LNCaP clone FGC (cell line): ENCODE measurements around the gene STARD13.
A peak's percentile ranks its signal among the peaks of the same experiment; 100 is the strongest.

Experiments
- DNase-seq: peaks from one replicate; pipeline ENCODE4 v3.0.0-alpha.2; 2011; ENCODE audit warnings: low read depth
- H3K4me3 ChIP-seq: 2 replicates; pipeline ENCODE4 v1.5.1; 2011; ENCODE audit warnings: mild to moderate bottlenecking, low read depth, low read length, control low read depth
- CTCF ChIP-seq: IDR thresholded peaks from 2 replicates; pipeline ENCODE4 v1.5.1; 2012; ENCODE audit warnings: mild to moderate bottlenecking; ENCODE audit not compliant: control insufficient read depth, insufficient read depth; ENCODE audit errors: extremely low read depth

STARD13 gene

GRCh38 chr13:33318037-33318436 is 32.5 kb upstream of the STARD13 start:
- DNase-seq, result no peak
- H3K4me3 ChIP-seq, result no peak overlapping the region
- no peak for TF ChIP-seq CTCF

- TF ChIP-seq CTCF, result no peak
- no peak overlapping the region for H3K4me3 ChIP-seq
- no peak for DNase-seq
Measured at GRCh38 chr13:33316890-33317289, 31.3 kb upstream of the STARD13 start.

- no peak overlapping the region for H3K4me3 ChIP-seq
- no peak for TF ChIP-seq CTCF
- no peak for DNase-seq
Measured at GRCh38 chr13:33313504-33313903, 27.9 kb upstream of the STARD13 start.

GRCh38 chr13:33312861-33313212 is 27.3 kb upstream of the STARD13 start:
- no peak for TF ChIP-seq CTCF
- H3K4me3 ChIP-seq, result no peak overlapping the region
- DNase-seq, result no peak

GRCh38 chr13:33312150-33312860 is 26.8 kb upstream of the STARD13 start:
- no peak for DNase-seq
- no peak overlapping the region for H3K4me3 ChIP-seq
- TF ChIP-seq CTCF, result peak; percentile 31; the same call in 1 of the 2 replicates

- DNase-seq, result no peak
- no peak for TF ChIP-seq CTCF
Measured at GRCh38 chr13:33311040-33311439, 25.5 kb upstream of the STARD13 start.

GRCh38 chr13:33310245-33311038 is 24.9 kb upstream of the STARD13 start:
- no peak overlapping the region for H3K4me3 ChIP-seq
- TF ChIP-seq CTCF, result no peak
- no peak for DNase-seq

More at GRCh38 chr13:33311040-33311439, 25.5 kb upstream of the STARD13 start:
- no peak overlapping the region for H3K4me3 ChIP-seq
